IMR-90 (cell line): ENCODE measurements around the gene GALM. TPM values are rescaled to one million over a fixed set of nuclear protein-coding genes. Genes with fewer than 3 reads are reported as not detected.

Experiments
- ATAC-seq: fragments of 200-7000 bp; cut with Tn5 transposase; 2 replicates; pipeline ENCODE4 v1.9.1; 2020; ENCODE audit warnings: low read depth, mild to moderate bottlenecking, moderate library complexity
- BruUV-seq: library from RNA; stranded (reverse); fragments of 400-500 nt; replicated peaks from 2 replicates; lab custom pipeline; 2021; lab: Mats Ljungman, UMichigan
- CTCF ChIA-PET: fragments of 300-600 bp; formaldehyde crosslinking; extraction: SDS; loops from one replicate; lab custom pipeline; 2021; ENCODE audit warnings: antibody characterized with exemption; lab: Yijun Ruan, JAX
- POLR2A ChIA-PET: fragments of 300-600 bp; sonication (Branson Sonifier 250); formaldehyde crosslinking; loops from one replicate; lab custom pipeline; 2022; ENCODE audit warnings: antibody characterized with exemption; ENCODE audit not compliant: unreplicated experiment; lab: Charles Lee
- DNase-seq: peaks from one replicate; pipeline ENCODE4 v3.0.0; 2013
- H2AFZ ChIP-seq: replicated peaks from 2 replicates; pipeline ENCODE3; 2013; ENCODE audit warnings: low read length, mild to moderate bottlenecking; ENCODE audit not compliant: poor library complexity
- H2AK5ac ChIP-seq: 2 replicates; pipeline ENCODE4 v1.6.1; 2013; ENCODE audit warnings: low read depth, low read length, inconsistent platforms
- H2AK9ac ChIP-seq: replicated peaks from 2 replicates; pipeline ENCODE3; 2013; ENCODE audit warnings: mild to moderate bottlenecking, low read depth, low read length, moderate library complexity; ENCODE audit not compliant: poor library complexity
- H2BK120ac ChIP-seq: 2 replicates; pipeline ENCODE4 v1.6.1; 2013; ENCODE audit warnings: low read depth, low read length, inconsistent platforms
- H2BK15ac ChIP-seq: 3 replicates; pipeline ENCODE4 v1.6.1; 2013; ENCODE audit warnings: low read depth, low read length, inconsistent platforms
- H2BK20ac ChIP-seq: 2 replicates; pipeline ENCODE4 v1.6.1; 2013; ENCODE audit warnings: low read depth, mild to moderate bottlenecking, inconsistent platforms, low read length, moderate library complexity
- H2BK5ac ChIP-seq: 2 replicates; pipeline ENCODE4 v1.6.1; 2013; ENCODE audit warnings: mild to moderate bottlenecking, low read depth, low read length, inconsistent platforms; ENCODE audit not compliant: poor library complexity, severe bottlenecking
- H3K14ac ChIP-seq: replicated peaks from 2 replicates; pipeline ENCODE4 v1.6.1; 2013; ENCODE audit warnings: low read depth, low read length, inconsistent platforms
- H3K18ac ChIP-seq: 2 replicates; pipeline ENCODE4 v1.6.1; 2013; ENCODE audit warnings: low read depth, low read length, control low read depth
- H3K23ac ChIP-seq: 2 replicates; pipeline ENCODE4 v1.6.1; 2013; ENCODE audit warnings: low read depth, low read length, inconsistent platforms
- H3K27ac ChIP-seq: 2 replicates; pipeline ENCODE4 v1.5.1; 2013; ENCODE audit warnings: mild to moderate bottlenecking, control low read depth, low read length; ENCODE audit not compliant: insufficient read depth
- H3K27me3 ChIP-seq: 2 replicates; pipeline ENCODE4 v1.6.1; 2013; ENCODE audit warnings: low read length; ENCODE audit not compliant: control insufficient read depth, insufficient read depth
- H3K36me3 ChIP-seq: 2 replicates; pipeline ENCODE4 v1.6.1; 2013; ENCODE audit warnings: low read length, mixed read lengths; ENCODE audit not compliant: control insufficient read depth, insufficient read depth
- H3K4ac ChIP-seq: 2 replicates; pipeline ENCODE4 v1.6.1; 2013; ENCODE audit warnings: low read depth, low read length, inconsistent platforms
- H3K4me1 ChIP-seq: 2 replicates; pipeline ENCODE4 v1.6.1; 2013; ENCODE audit warnings: low read length, mixed read lengths; ENCODE audit not compliant: control insufficient read depth, insufficient read depth
- H3K4me2 ChIP-seq: 2 replicates; pipeline ENCODE4 v1.6.1; 2013; ENCODE audit warnings: low read depth, mild to moderate bottlenecking, control low read depth, low read length, moderate library complexity
- H3K4me3 ChIP-seq: 2 replicates; pipeline ENCODE4 v1.5.1; 2013; ENCODE audit warnings: low read depth, mild to moderate bottlenecking, control low read depth, low read length, moderate library complexity; ENCODE audit not compliant: insufficient read depth
- H3K56ac ChIP-seq: 2 replicates; pipeline ENCODE4 v1.6.1; 2013; ENCODE audit warnings: low read length, inconsistent platforms; ENCODE audit not compliant: insufficient read depth; ENCODE audit errors: extremely low read depth
- H3K79me1 ChIP-seq, 2 experiments: 2 replicates each; pipeline ENCODE4 v1.6.1; 2013; ENCODE audit warnings: low read length in 2 of 2, inconsistent platforms in 1 of 2, low read depth in 1 of 2
- H3K9ac ChIP-seq: 2 replicates; pipeline ENCODE4 v1.6.1; 2013; ENCODE audit warnings: low read depth, low read length, control low read depth
- H3K9me1 ChIP-seq: 2 replicates; pipeline ENCODE4 v1.6.1; 2013; ENCODE audit warnings: low read length, inconsistent platforms; ENCODE audit not compliant: insufficient read depth
- H3K9me3 ChIP-seq: 2 replicates; pipeline ENCODE4 v1.6.1; 2013; ENCODE audit warnings: low read length; ENCODE audit not compliant: control insufficient read depth, insufficient read depth
- H4K20me1 ChIP-seq: 2 replicates; pipeline ENCODE4 v1.6.1; 2013; ENCODE audit warnings: low read length, inconsistent platforms; ENCODE audit not compliant: insufficient read depth
- H4K5ac ChIP-seq: 2 replicates; pipeline ENCODE4 v1.6.1; 2013; ENCODE audit warnings: mild to moderate bottlenecking, low read depth, low read length, control low read depth
- H4K8ac ChIP-seq, 2 experiments: 2 replicates each; pipeline ENCODE4 v1.6.1; 2013; ENCODE audit warnings: low read depth in 2 of 2, low read length in 2 of 2, control low read depth in 1 of 2, inconsistent platforms in 1 of 2
- H4K91ac ChIP-seq: 2 replicates; pipeline ENCODE4 v1.6.1; 2013; ENCODE audit warnings: low read depth, low read length, inconsistent platforms; ENCODE audit not compliant: insufficient read depth
- BHLHE40 ChIP-seq: fragments of 150-350 bp; IDR thresholded peaks from 2 replicates; pipeline ENCODE4 v1.6.1; 2016; ENCODE audit warnings: mild to moderate bottlenecking, low read depth, low read length
- CEBPB ChIP-seq: IDR thresholded peaks from 2 replicates; pipeline ENCODE4 v1.6.1; 2012; ENCODE audit warnings: low read depth, low read length, improper control_type of control experiment
- CHD1 ChIP-seq: IDR thresholded peaks from 2 replicates; pipeline ENCODE4 v1.6.1; 2012; ENCODE audit warnings: low read depth, low read length, improper control_type of control experiment
- FOS ChIP-seq: fragments of 150-350 bp; IDR thresholded peaks from 2 replicates; pipeline ENCODE4 v1.6.1; 2016; ENCODE audit warnings: low read depth, low read length
- MAZ ChIP-seq: IDR thresholded peaks from 2 replicates; pipeline ENCODE4 v1.6.1; 2012; ENCODE audit warnings: low read depth, mild to moderate bottlenecking, low read length, improper control_type of control experiment, moderate library complexity, borderline replicate concordance
- MXI1 ChIP-seq: IDR thresholded peaks from 2 replicates; pipeline ENCODE4 v1.6.1; 2012; ENCODE audit warnings: low read depth, mild to moderate bottlenecking, low read length, moderate library complexity, borderline replicate concordance
- NFE2L2 ChIP-seq: fragments of 150-350 bp; IDR thresholded peaks from 2 replicates; pipeline ENCODE4 v1.6.1; 2016; ENCODE audit warnings: low read depth, mild to moderate bottlenecking, low read length
- RAD21 ChIP-seq: IDR thresholded peaks from 2 replicates; pipeline ENCODE4 v1.6.1; 2012; ENCODE audit warnings: low read length, improper control_type of control experiment
- RCOR1 ChIP-seq: IDR thresholded peaks from 2 replicates; pipeline ENCODE4 v1.6.1; 2012; ENCODE audit warnings: mild to moderate bottlenecking, low read length, improper control_type of control experiment; ENCODE audit not compliant: insufficient replicate concordance
- RFX5 ChIP-seq: IDR thresholded peaks from 2 replicates; pipeline ENCODE4 v1.8.0; 2012; ENCODE audit warnings: low read depth, mild to moderate bottlenecking, low read length, moderate library complexity
- SMC3 ChIP-seq: fragments of 150-350 bp; IDR thresholded peaks from 2 replicates; pipeline ENCODE4 v1.6.1; 2016; ENCODE audit warnings: low read depth, mild to moderate bottlenecking, antibody characterized with exemption, low read length, moderate library complexity
- WGBS, 2 experiments: methylation state at CpG; one replicate each; pipeline versions ENCODE4 v1.1.5 to v1.1.7; 2013; ENCODE audit warnings: missing lambda C conversion rate in 2 of 2; ENCODE audit not compliant: insufficient read length in 1 of 2; ENCODE audit errors: extremely low coverage in 2 of 2; 5-methylcytosine and 5-hydroxymethylcytosine counted together
- dilution Hi-C: fragments of 300-500 bp; cut with HindIII; formaldehyde crosslinking; loops from one replicate; pipeline ENCODE4 v1.14.3; 2018; ENCODE audit warnings: low sequenced_read_pairs; ENCODE audit not compliant: unreplicated experiment
- in situ Hi-C: fragments of 300-500 bp; cut with MboI; formaldehyde crosslinking; loops from 3 replicates; pipeline ENCODE4 v1.14.3; 2019; ENCODE audit warnings: low sequenced_read_pairs, inconsistent platforms, mixed read lengths
- intact Hi-C: fragments of 100-400 bp; cut with micrococcal nuclease; formaldehyde crosslinking; loops from 2 replicates; pipeline ENCODE4 v1.10.0; 2022
- polyA plus RNA-seq, 3 experiments: library from polyadenylated mRNA; depleted of rRNA; stranded (reverse); fragments of >200 nt; gene quantifications; 2 replicates each; pipeline ENCODE4 v1.2.3, GENCODE V29; 2012; ENCODE audit warnings: low replicate concordance in 1 of 3
- total RNA-seq: library from RNA; depleted of rRNA; stranded (reverse); fragments of >200 nt; gene quantifications from 2 replicates; pipeline ENCODE4 v1.2.3, GENCODE V29; 2012
- TF ChIP-seq, protein P1 (sequence below): fragments of 150-350 bp; IDR thresholded peaks from 2 replicates; pipeline ENCODE4 v1.6.1; 2017; ENCODE audit warnings: mild to moderate bottlenecking, antibody characterized with exemption, low read length, low read depth

Gene GALM
- total and polyA plus RNA-seq, 2 of the 4 experiments (the other 2 are of a cell fraction): 12.1 to 24.2 TPM

DNA sequence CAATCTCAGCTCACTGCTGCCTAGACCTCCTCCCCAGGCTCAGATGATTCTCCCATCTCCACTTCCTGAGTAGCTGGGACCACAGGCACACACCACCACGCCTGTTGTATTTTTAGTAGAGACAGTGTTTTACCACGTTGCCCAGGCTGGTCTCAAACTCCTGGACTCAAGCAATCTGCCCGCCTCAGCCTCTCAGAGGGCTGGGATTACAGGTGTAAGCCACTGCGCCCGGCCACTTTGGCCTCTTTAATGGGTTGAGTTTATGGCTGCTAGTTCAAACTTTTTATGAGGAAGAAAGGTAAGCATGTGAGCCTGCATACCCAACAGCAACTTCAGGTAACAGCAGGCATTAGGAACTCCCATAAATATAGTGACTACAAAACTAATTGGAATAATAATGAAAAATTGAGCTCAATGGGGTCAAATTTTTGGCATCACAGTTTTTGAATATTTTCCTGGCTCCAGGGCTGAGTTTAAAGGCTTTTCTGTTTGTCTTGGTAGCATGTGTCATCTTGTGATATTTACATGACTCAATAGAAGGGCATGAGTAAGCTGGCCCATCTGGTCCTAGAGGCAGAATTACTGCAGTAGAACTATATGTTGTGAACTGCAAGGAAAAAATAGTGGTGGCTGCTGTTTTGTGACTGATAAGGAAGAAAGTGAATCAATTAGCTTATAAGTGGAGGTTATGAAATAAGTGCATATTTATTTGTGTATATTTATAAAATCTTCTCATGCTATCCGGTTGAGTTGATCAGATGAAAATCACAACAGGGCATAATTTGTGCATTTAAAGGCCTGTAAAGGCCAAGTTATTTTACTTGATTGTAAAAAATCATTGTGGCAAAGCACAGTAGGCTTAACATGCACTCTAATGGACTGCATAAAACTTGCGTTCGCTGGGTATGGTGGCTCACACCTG lies 24.8 kb downstream of the GALM start:
- Histone ChIP-seq H3K56ac (peak overlapping the region; percentile 20; the same call in 1 of the 2 replicates), H3K27me3 (no peaks in the 10 kb centered on the region), H3K18ac (peak overlapping the region; percentile 99), H2AK9ac (peak overlapping the region; percentile 75), H3K4me3 (no peak overlapping the region), H4K5ac (peak overlapping the region; percentile 93), H3K36me3 (no peaks in the 10 kb centered on the region), H3K23ac (peak overlapping the region; percentile 74), H3K9me3 (no peaks in the 10 kb centered on the region), H3K4me2 (peak overlapping the region; percentile 54), H4K20me1 (no peaks in the 10 kb centered on the region), H2AK5ac (peak overlapping the region; percentile 84), H2BK20ac (peak overlapping the region; percentile 97), H4K8ac (peak overlapping the region; percentile 28 to 91; a peak in 3 of 4 replicates), H3K4me1 (peaks cover 20% of the 10 kb centered on the region), H3K27ac (peak overlapping the region; percentile 97), H4K91ac (peak overlapping the region; percentile 91), H3K9me1 (peaks cover 18% of the 10 kb centered on the region; the same call in 1 of the 2 replicates), H2BK5ac (peak overlapping the region; percentile 99), H3K14ac (peak overlapping the region; percentile 90), H2BK120ac (peak overlapping the region; percentile 98), H2AFZ (peak overlapping the region; percentile 19), H2BK15ac (peak overlapping the region; percentile 72; the same call in 2 of the 3 replicates), H3K79me1 (peaks cover 7 to 10% of the 10 kb centered on the region in 2 experiments; a peak in 1 of 4 replicates), H3K4ac (peak overlapping the region; percentile 96), H3K9ac (peak overlapping the region; percentile 27; the same call in 1 of the 2 replicates)
- intact Hi-C loops (loop anchor here (1.0 kb wide), 2 partner anchors 23 to 26 kb away; no protein-coding TSS in a partner anchor), in situ Hi-C loops (no loop called here), dilution Hi-C loops (no loop called here)
- ATAC-seq (peak; percentile 91), DNase-seq (peak; percentile 97)
- BruUV-seq: no TSS peak
- ChIA-PET POLR2A (interaction anchor here (0.6 to 1.2 kb wide), 2 partner anchors 61 to 102 kb away, joined by 3 read pairs; no protein-coding TSS in a partner anchor), CTCF (interaction anchor here (0.6 to 1.1 kb wide), 3 partner anchors 88 to 167 kb away, joined by 3 read pairs; partner anchors contain the start of gene HNRNPLL)
- WGBS, 2 experiments: 60% methylated on average over 1 of the region's 8 CpGs; no CpG with 5 or more reads in 1 of the 2 experiments
- no peak for TF ChIP-seq RCOR1
- TF ChIP-seq RAD21: 0 out of 2 replicates have a peak, but pooled peaks have one; percentile 11
- no peak for TF ChIP-seq SMC3
- no peak for TF ChIP-seq CHD1
- peak; percentile 97 for TF ChIP-seq FOS
- no peak for TF ChIP-seq NFE2L2
- no peak for TF ChIP-seq MXI1
- TF ChIP-seq MAZ: no peak
- peak; percentile 57; the same call in 1 of the 2 replicates for TF ChIP-seq CEBPB
- peak; percentile 40; the same call in 1 of the 2 replicates for TF ChIP-seq BHLHE40
- no peak for TF ChIP-seq RFX5
- TF ChIP-seq, protein P1, sequence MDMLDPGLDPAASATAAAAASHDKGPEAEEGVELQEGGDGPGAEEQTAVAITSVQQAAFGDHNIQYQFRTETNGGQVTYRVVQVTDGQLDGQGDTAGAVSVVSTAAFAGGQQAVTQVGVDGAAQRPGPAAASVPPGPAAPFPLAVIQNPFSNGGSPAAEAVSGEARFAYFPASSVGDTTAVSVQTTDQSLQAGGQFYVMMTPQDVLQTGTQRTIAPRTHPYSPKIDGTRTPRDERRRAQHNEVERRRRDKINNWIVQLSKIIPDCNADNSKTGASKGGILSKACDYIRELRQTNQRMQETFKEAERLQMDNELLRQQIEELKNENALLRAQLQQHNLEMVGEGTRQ: no peak
